Measurements from ENCODE around the gene SNAP47.

Gene SNAP47

GRCh38 chr1:227796359-227796915, 61.2 kb downstream of the SNAP47 start:
- H3K4me1 ChIP-seq (ENCODE audit: insufficient read depth, low read length) = peaks cover 13% of the 10 kb centered on the region
- no peaks in the 10 kb centered on the region for H3K36me3 ChIP-seq (ENCODE audit: insufficient read depth, low read length)
- H3K4me3 ChIP-seq (ENCODE audit: low read length) = no peak overlapping the region
- WGBS = 83% methylated on average over 5 of the region's 5 CpGs
- H3K9me3 ChIP-seq (ENCODE audit: insufficient read depth, low read depth, low read length) = no peaks in the 10 kb centered on the region
- H3K27me3 ChIP-seq (ENCODE audit: insufficient read depth, low read length) = no peaks in the 10 kb centered on the region
- no peak overlapping the region for H3K9ac ChIP-seq (ENCODE audit: low read depth, low read length)
- H3K27ac ChIP-seq (ENCODE audit: low read depth, low read length) = no peak overlapping the region

GRCh38 chr1:227797144-227797543, 61.9 kb downstream of the SNAP47 start:
- H3K4me1 ChIP-seq (ENCODE audit: insufficient read depth, low read length) = peaks cover 13% of the 10 kb centered on the region
- no peak overlapping the region for H3K4me3 ChIP-seq (ENCODE audit: low read length)
- H3K27ac ChIP-seq (ENCODE audit: low read depth, low read length) = no peak overlapping the region
- no peak overlapping the region for H3K9ac ChIP-seq (ENCODE audit: low read depth, low read length)
- H3K27me3 ChIP-seq (ENCODE audit: insufficient read depth, low read length) = no peaks in the 10 kb centered on the region
- 77% methylated on average over 3 of the region's 3 CpGs for WGBS
- H3K9me3 ChIP-seq (ENCODE audit: insufficient read depth, low read depth, low read length) = no peaks in the 10 kb centered on the region
- no peaks in the 10 kb centered on the region for H3K36me3 ChIP-seq (ENCODE audit: insufficient read depth, low read length)

GRCh38 chr1:227797625-227798024, 62.4 kb downstream of the SNAP47 start:
- Histone ChIP-seq H3K9me3 (ENCODE audit: insufficient read depth, low read depth, low read length) (no peaks in the 10 kb centered on the region), H3K9ac (ENCODE audit: low read depth, low read length) (no peak overlapping the region), H3K36me3 (ENCODE audit: insufficient read depth, low read length) (no peaks in the 10 kb centered on the region), H3K27me3 (ENCODE audit: insufficient read depth, low read length) (no peaks in the 10 kb centered on the region), H3K27ac (ENCODE audit: low read depth, low read length) (no peak overlapping the region), H3K4me1 (ENCODE audit: insufficient read depth, low read length) (peaks cover 13% of the 10 kb centered on the region), H3K4me3 (ENCODE audit: low read length) (no peak overlapping the region)
- WGBS = 93% methylated on average over 2 of the region's 3 CpGs

GRCh38 chr1:227798078-227798802, 63.0 kb downstream of the SNAP47 start:
- no peak overlapping the region for H3K9ac ChIP-seq (ENCODE audit: low read depth, low read length)
- H3K27ac ChIP-seq (ENCODE audit: low read depth, low read length) = no peak overlapping the region
- H3K9me3 ChIP-seq (ENCODE audit: insufficient read depth, low read depth, low read length) = no peaks in the 10 kb centered on the region
- WGBS = 90% methylated on average over 16 of the region's 16 CpGs
- no peaks in the 10 kb centered on the region for H3K36me3 ChIP-seq (ENCODE audit: insufficient read depth, low read length)
- H3K4me1 ChIP-seq (ENCODE audit: insufficient read depth, low read length) = peaks cover 13% of the 10 kb centered on the region
- H3K27me3 ChIP-seq (ENCODE audit: insufficient read depth, low read length) = no peaks in the 10 kb centered on the region
- H3K4me3 ChIP-seq (ENCODE audit: low read length) = no peak overlapping the region

- Histone ChIP-seq H3K9ac (ENCODE audit: low read depth, low read length) (no peak overlapping the region), H3K27me3 (ENCODE audit: insufficient read depth, low read length) (no peaks in the 10 kb centered on the region), H3K4me1 (ENCODE audit: insufficient read depth, low read length) (0 out of 2 replicates have a peak, but pooled peaks cover 1% of the 10 kb centered on the region), H3K36me3 (ENCODE audit: insufficient read depth, low read length) (no peaks in the 10 kb centered on the region), H3K9me3 (ENCODE audit: insufficient read depth, low read depth, low read length) (no peaks in the 10 kb centered on the region), H3K4me3 (ENCODE audit: low read length) (no peak overlapping the region), H3K27ac (ENCODE audit: low read depth, low read length) (no peak overlapping the region)
- no CpG with 5 or more reads among the region's 1 CpG for WGBS
These were observed 64.5 kb downstream of the SNAP47 start for GRCh38 chr1:227799756-227800155.

- Histone ChIP-seq H3K4me1 (ENCODE audit: insufficient read depth, low read length) (no peaks in the 10 kb centered on the region), H3K27me3 (ENCODE audit: insufficient read depth, low read length) (no peaks in the 10 kb centered on the region), H3K9ac (ENCODE audit: low read depth, low read length) (no peak overlapping the region), H3K36me3 (ENCODE audit: insufficient read depth, low read length) (no peaks in the 10 kb centered on the region), H3K9me3 (ENCODE audit: insufficient read depth, low read depth, low read length) (no peaks in the 10 kb centered on the region), H3K4me3 (ENCODE audit: low read length) (no peak overlapping the region), H3K27ac (ENCODE audit: low read depth, low read length) (no peak overlapping the region)
These were observed 68.7 kb downstream of the SNAP47 start for GRCh38 chr1:227803933-227804332.

- no peak overlapping the region for H3K27ac ChIP-seq (ENCODE audit: low read depth, low read length)
- WGBS = 90% methylated on average over 6 of the region's 6 CpGs
- H3K4me1 ChIP-seq (ENCODE audit: insufficient read depth, low read length) = no peaks in the 10 kb centered on the region
- 0 out of 2 replicates have a peak, but pooled peaks cover 3% of the 10 kb centered on the region for H3K9me3 ChIP-seq (ENCODE audit: insufficient read depth, low read depth, low read length)
- H3K27me3 ChIP-seq (ENCODE audit: insufficient read depth, low read length) = no peaks in the 10 kb centered on the region
- no peak overlapping the region for H3K9ac ChIP-seq (ENCODE audit: low read depth, low read length)
- H3K36me3 ChIP-seq (ENCODE audit: insufficient read depth, low read length) = no peaks in the 10 kb centered on the region
- no peak overlapping the region for H3K4me3 ChIP-seq (ENCODE audit: low read length)
These were observed 70.5 kb downstream of the SNAP47 start for GRCh38 chr1:227805606-227806197.

- no peaks in the 10 kb centered on the region for H3K4me1 ChIP-seq (ENCODE audit: insufficient read depth, low read length)
- no peak overlapping the region for H3K27ac ChIP-seq (ENCODE audit: low read depth, low read length)
- peaks cover 17% of the 10 kb centered on the region for H3K9me3 ChIP-seq (ENCODE audit: insufficient read depth, low read depth, low read length)
- no peak overlapping the region for H3K4me3 ChIP-seq (ENCODE audit: low read length)
- 100% methylated on average over 1 of the region's 1 CpG for whole genome bisulfite sequencing
- no peak overlapping the region for H3K9ac ChIP-seq (ENCODE audit: low read depth, low read length)
- no peaks in the 10 kb centered on the region for H3K27me3 ChIP-seq (ENCODE audit: insufficient read depth, low read length)
- H3K36me3 ChIP-seq (ENCODE audit: insufficient read depth, low read length) = no peaks in the 10 kb centered on the region
These were observed 73.3 kb downstream of the SNAP47 start for GRCh38 chr1:227808566-227808965.

GRCh38 chr1:227809026-227809425, 73.8 kb downstream of the SNAP47 start:
- Histone ChIP-seq H3K4me1 (ENCODE audit: insufficient read depth, low read length) (no peaks in the 10 kb centered on the region), H3K27me3 (ENCODE audit: insufficient read depth, low read length) (no peaks in the 10 kb centered on the region), H3K4me3 (ENCODE audit: low read length) (no peak overlapping the region), H3K27ac (ENCODE audit: low read depth, low read length) (no peak overlapping the region), H3K36me3 (ENCODE audit: insufficient read depth, low read length) (no peaks in the 10 kb centered on the region), H3K9ac (ENCODE audit: low read depth, low read length) (no peak overlapping the region), H3K9me3 (ENCODE audit: insufficient read depth, low read depth, low read length) (peaks cover 22% of the 10 kb centered on the region)
- WGBS = no CpG with 5 or more reads among the region's 2 CpGs

GRCh38 chr1:227813962-227814361, 78.7 kb downstream of the SNAP47 start:
- Histone ChIP-seq H3K4me3 (ENCODE audit: low read length) (no peak overlapping the region), H3K27ac (ENCODE audit: low read depth, low read length) (no peak overlapping the region), H3K9me3 (ENCODE audit: insufficient read depth, low read depth, low read length) (peaks cover 36% of the 10 kb centered on the region), H3K4me1 (ENCODE audit: insufficient read depth, low read length) (no peaks in the 10 kb centered on the region), H3K9ac (ENCODE audit: low read depth, low read length) (no peak overlapping the region), H3K36me3 (ENCODE audit: insufficient read depth, low read length) (no peaks in the 10 kb centered on the region), H3K27me3 (ENCODE audit: insufficient read depth, low read length) (no peaks in the 10 kb centered on the region)
- 97% methylated on average over 2 of the region's 2 CpGs for WGBS

- H3K4me1 ChIP-seq (ENCODE audit: insufficient read depth, low read length) = no peaks in the 10 kb centered on the region
- no peak within 1 kb of the TSS for H3K27ac ChIP-seq (ENCODE audit: low read depth, low read length)
- no peaks in the 10 kb centered on the region for H3K36me3 ChIP-seq (ENCODE audit: insufficient read depth, low read length)
- peaks cover 33% of the 10 kb centered on the region for H3K9me3 ChIP-seq (ENCODE audit: insufficient read depth, low read depth, low read length)
- no peaks in the 10 kb centered on the region for H3K27me3 ChIP-seq (ENCODE audit: insufficient read depth, low read length)
- no peak within 1 kb of the TSS for H3K4me3 ChIP-seq (ENCODE audit: low read length)
- H3K9ac ChIP-seq (ENCODE audit: low read depth, low read length) = no peak within 1 kb of the TSS
- WGBS = 88% methylated on average over 44 of the region's 44 CpGs
These were observed 80.5 kb downstream of the SNAP47 start, which contains the start of gene PRSS38 for GRCh38 chr1:227815468-227816409. Gene PRSS38, plus strand, starts transcription at chr1:227815675. Its CDS starts 42 bp downstream, at chr1:227815717.

All from HUES64 (cell line).